GM18909 (cell line): ENCODE results near the gene SDK1.
"Not testable (repeated sequence)": the region's sequence is repeated elsewhere in the genome, so short reads cannot be mapped to it uniquely, and the experiment has no call there.

Experiments used
- ATAC-seq: cut with Tn5 transposase; IDR thresholded peaks from one replicate; pipeline ENCODE4 v1.9.1; 2021; ENCODE audit warnings: mild to moderate bottlenecking; ENCODE audit not compliant: unreplicated experiment, poor library complexity

The SDK1 gene

DNA sequence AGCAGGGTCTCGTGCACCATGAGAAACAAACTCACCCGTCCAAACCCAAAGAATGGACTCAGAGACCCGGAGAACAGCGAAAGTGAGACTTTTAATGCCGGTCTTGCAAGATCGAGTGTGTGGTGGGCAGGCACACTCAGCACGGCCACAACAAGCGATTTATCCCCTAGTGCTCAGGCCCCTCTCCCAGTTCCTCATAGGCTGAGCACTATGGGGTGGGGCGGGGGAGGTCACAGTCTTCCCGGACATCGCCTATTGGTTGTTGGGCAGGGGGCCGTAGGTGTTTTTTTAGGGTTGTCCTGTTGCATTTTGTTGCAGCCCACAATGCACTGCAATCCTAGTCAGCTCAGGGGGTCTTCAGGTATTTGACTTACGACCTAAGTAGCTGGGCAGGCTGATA, 772.7 kb downstream of the SDK1 start:
- no peak for ATAC-seq

DNA sequence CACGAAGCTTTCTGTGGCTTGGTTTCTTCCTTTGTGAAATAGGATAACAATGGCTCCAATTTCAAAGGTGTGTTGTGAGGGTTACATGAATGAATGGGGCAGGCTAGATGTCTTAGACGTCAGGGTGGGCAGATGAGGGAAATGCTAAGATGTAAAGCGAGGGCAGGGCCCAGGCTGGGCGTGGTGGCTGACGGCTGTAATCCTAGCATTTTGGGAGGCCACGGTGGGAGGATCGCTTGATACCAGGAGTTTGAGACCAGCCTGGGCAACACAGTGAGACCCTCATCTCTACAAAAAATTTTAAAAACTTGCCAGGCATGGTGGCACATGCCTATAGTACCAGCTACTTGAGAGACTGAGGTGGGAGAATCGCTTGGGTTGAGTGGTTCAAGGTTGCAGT, 773.4 kb downstream of the SDK1 start:
- ATAC-seq: no peak

DNA sequence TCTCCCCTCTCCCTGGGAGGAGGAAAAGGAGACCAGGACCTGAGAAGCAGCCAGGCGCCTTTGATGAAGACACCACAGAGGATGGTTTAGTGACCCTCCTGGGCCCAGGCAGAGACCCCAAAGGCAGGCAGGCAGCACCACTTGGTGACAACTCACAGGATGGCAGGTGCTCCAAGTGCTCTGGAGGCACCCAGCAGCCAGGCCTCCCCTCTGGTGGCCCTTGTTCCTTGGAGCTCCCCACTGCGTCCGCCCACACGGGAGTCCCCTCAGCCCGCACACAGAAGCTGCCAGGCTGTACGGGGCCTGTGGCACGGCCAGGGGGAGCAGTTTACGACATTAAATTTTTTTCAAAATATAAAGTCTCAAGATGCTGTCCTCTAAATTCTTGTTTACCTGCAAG, 773.9 kb downstream of the SDK1 start:
- no peak for ATAC-seq

- ATAC-seq: no peak
Observed at GRCh38 chr7:4076701-4077294, 775.7 kb downstream of the SDK1 start.

DNA sequence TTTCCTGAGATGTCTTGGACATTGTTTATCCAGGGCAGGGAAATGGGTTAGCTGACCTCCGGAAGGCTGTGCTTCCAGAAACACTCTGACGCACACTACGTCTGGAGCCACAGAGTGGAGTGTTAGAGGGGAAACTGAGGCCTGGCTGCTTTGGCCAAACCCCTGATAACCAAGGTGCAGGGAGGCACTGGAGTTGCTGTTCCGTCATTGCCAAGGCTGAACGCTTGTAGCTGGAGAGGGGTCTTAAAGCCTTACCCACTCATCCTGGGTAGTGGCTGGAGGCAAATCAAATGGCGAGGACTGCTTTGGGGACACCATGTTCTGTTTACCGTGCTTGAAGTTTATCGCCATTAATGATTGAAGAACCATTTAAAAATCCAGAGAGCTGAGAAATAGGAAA, 776.9 kb downstream of the SDK1 start:
- no peak for ATAC-seq

DNA sequence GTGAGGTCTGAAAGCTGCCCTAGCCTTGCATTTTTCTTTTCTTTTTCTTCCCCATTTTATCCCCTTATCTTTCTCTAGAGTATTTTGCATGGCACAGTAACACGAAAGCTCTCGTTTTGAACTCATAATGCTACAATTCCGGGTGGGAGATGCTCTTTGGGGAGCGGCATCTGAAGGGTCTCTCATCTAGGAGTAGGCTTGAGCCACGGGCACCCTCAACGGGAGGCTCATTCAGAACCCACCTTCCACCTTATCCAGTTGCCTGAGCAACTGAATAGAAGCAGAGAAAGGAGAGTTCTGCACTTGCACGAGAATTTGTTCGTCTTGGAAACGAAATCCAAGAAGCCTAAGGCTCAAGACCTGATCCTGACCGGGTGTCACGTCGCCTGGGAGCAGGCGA, 777.5 kb downstream of the SDK1 start:
- ATAC-seq: no peak

GRCh38 chr7:4079366-4079765, 778.3 kb downstream of the SDK1 start:
- ATAC-seq: no peak

DNA sequence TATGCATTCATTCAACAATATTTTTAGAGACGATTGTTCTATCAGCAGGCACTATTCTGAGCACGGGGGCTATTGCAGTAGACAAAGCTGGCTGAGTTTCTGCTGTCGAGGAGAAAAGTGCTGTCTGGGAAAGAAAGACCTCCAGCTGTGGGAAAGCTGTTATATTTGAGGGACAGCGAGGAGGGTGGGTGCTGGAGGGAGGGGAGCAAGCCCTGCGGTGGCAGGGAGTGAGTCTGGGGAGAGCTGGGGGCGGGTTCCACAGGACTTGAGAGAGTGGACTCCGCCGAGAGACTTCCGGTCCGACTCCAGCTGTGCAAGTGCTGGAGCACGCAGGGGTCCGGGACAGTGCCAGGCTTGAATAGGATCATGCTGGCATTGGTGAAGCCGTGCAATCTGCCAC, 778.9 kb downstream of the SDK1 start:
- no peak for ATAC-seq

GRCh38 chr7:4080954-4081353, 779.9 kb downstream of the SDK1 start:
- ATAC-seq: no peak

- no peak for ATAC-seq
Observed at GRCh38 chr7:4083513-4083912, 782.5 kb downstream of the SDK1 start.

DNA sequence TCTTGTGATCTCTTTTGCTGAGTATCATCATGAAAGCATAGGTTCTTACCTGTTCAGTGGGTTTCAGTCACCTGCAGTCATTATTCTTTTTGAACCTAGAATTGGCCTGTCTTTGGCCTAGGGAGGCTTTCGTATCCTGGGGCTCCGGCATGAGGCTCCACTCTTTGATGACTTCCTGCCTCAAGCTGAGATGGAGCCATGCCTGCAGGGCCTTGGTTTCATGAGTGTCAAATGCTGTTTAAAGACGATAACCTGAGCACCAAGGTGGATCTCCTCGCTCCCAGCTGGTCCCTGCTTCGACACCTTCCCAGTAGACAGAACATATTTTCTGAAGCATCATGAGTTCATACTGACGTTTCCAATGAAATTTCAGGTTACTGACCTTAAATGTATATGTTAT, 783.2 kb downstream of the SDK1 start:
- no peak for ATAC-seq

GRCh38 chr7:4085937-4086691, 785.1 kb downstream of the SDK1 start:
- ATAC-seq: no peak

- ATAC-seq: no peak
Observed at GRCh38 chr7:4086723-4087122, 785.7 kb downstream of the SDK1 start.

DNA sequence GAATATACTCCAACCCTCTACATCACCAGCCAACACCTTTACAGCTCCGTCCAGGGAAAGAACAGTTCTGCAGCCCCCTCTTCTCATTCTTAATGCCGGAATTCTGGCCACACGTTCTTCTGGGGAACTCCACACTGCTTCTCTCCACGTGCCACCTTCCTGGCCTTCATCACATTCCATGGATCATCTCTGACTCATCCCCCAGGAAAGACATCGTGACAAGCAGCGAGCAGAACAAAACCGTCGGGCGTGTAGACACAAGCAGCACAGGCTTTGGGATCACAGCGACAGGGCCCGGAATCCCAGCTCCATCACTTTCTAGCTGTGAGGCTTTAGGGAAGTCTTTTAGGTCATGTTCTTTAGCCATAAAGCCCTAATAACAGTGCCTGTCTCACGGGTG, 790.7 kb downstream of the SDK1 start:
- ATAC-seq: no peak

DNA sequence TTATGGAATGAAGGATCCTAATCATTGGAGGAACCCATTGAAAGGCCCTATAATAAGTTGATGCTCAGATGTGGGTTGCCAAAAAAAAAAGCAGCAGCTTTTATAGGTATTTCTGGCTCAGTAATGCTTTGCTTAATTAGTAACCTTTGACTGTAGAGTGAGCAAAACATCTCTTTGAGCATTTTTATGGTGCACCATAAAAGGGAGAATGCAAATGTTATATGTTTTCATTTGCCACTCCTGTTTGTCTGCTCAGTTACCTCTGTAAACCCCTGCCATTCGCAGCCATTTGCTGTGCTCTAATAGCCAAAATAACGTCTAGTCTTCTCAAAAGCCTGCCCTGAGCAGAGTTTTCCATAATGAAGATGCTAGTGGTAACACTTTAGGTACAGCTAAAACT, 792.0 kb downstream of the SDK1 start:
- ATAC-seq: no peak

DNA sequence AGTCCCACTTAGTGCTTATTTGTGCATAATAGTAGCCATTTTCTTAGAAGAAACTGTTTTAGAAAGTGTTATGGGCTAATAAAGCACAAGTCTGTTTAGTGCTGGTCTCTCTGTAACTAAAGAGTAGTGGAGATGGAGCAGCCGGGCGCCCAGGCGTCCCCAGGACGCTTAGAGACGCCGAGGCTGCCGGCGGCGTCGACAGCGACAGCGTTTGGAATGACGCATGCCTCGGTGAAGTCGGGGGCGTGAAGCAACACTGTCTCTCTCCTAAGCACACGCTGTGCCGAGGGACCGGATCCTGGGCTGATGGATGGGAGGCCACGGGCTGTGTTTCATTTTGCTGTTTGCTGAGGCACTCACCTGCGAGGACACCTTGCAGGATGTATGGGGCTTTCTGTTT, 792.4 kb downstream of the SDK1 start:
- no peak for ATAC-seq

DNA sequence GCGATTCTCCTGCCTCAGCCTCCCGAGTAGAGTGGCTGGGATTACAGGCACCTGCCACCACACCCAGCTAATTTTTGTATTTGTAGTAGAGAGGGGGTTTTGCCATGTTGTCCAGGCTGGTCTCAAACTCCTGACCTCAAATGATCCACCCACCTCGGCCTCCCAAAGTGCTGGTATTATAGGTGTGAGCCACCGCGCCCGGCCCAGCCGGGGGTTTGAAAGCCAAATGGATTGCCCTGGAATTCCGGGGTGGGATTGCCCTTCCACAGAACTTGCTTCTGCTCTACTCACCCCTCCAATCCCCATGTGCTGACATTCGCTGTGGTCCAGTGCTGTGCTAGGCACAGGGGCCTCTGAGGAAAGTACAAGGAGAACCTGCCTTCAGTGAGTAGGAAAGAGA, 793.1 kb downstream of the SDK1 start:
- ATAC-seq: not testable (repeated sequence)

DNA sequence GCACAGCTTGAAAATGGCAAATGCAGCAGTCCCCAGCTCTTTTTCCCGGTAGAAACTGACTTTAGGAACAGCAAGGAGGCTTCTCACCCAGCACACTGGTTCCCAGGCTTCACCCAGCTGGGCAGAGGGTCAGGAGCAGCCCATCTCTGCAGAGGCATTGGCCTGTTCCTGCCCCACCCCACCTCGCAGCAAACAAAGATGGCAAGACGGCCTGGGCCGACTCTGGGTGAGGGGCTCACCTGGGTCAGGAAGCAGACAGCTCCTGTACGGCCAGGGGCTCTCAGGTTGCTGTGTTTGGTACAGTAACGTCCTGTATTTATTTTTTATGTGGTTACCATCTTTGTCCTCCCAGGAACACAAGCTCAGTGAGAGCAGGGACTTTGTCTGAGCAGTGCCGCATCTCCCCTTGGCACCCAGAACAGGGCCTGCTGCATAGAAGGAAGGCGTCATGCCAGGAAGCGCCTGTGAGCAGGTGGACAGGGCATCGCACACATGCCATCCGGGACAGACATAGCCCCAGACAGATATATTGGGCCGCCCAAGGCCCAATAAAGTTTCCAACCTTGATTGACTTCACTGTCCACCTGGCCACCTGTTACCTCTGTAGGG, 796.1 kb downstream of the SDK1 start:
- no peak for ATAC-seq

DNA sequence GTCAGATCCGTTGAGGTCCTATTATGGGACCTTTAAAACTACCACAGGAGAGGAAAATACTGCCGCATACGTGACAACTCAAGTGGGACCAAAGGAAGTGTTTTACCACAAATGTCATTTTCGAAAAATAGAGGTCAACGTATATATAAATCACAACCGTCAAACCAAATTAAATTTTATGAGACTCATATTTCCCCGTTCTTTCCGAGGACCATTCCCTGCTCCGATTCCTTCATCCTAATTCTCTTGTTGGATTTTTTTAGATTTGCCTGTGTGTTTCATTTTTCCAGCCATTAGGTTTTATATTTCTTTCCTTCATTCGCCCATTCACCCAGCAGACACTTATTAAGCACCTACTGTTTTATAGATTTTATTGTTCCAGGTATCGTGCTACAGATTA, 797.1 kb downstream of the SDK1 start:
- ATAC-seq: no peak

GRCh38 chr7:4099651-4100050, 798.6 kb downstream of the SDK1 start:
- no peak for ATAC-seq

DNA sequence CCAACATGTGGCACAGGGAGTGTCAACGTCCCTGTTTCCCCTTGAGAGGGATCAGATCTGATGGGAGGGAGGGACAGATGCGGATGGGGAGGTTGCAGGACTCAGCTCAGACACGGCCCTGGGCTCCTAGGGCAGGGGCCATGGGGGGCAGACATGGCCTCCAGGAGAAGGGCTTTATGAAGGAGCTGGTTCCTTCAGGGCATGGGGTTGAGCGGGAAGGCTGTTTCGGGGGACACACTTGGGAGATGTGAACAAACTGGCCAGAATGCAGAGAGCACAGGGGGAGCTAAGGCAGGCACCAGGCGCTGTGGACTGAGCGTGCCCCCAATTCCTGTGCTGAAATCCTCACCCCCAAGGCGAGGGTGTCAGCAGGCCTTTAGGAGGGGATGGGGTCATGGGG, 799.1 kb downstream of the SDK1 start:
- ATAC-seq: no peak

DNA sequence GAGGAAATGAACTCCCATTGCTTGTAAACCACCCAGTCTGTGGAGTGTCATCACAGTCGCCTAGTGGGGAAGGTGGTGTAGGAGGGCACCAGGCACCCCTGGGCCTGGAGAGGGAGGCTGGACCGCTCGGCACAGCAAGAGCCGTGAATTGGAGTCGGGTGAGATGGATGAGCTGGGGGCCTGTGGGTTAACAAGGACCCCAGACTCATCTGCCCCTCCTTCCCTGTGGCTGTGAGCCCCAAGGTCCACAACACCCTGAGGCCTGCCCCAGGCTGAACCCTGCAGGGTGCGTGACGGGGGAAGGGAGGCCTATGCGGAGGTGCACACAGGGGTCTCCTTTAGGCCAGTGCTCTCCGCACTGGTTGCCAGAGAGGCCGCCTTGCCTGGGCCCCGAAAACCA, 799.6 kb downstream of the SDK1 start:
- no peak for ATAC-seq
